CD14-positive monocyte (primary cell): Measurements from ENCODE around the gene IL36G. TPM values are rescaled to one million over a fixed set of nuclear protein-coding genes. Genes with fewer than 3 reads are reported as not detected.

ENCODE experiments used
- DNase-seq, 3 donors: peaks; one replicate each; pipeline ENCODE4 v3.0.0-alpha.2; 2011 to 2022
- H2AFZ ChIP-seq: 2 replicates; pipeline ENCODE4 v1.6.0; 2012; ENCODE audit warnings: mild to moderate bottlenecking, low read depth, low read length, inconsistent platforms; ENCODE audit not compliant: insufficient read depth, poor library complexity, severe bottlenecking
- H3K27ac ChIP-seq, 2 donors: 1 replicate in 1 of 2; 2 replicates in 1 of 2; pipeline ENCODE4 v1.5.1; 2012 to 2013; ENCODE audit warnings: low read length in 2 of 2, control low read depth in 1 of 2, inconsistent platforms in 1 of 2, low read depth in 1 of 2, mild to moderate bottlenecking in 1 of 2
- H3K27me3 ChIP-seq, 2 donors: one replicate each; pipeline versions ENCODE4 v1.6.0 to v1.6.1; 2011 to 2013; ENCODE audit warnings: low read length in 2 of 2; ENCODE audit not compliant: control insufficient read depth in 2 of 2, insufficient read depth in 2 of 2
- H3K36me3 ChIP-seq, 2 donors: replicated peaks in 1 of 2; 1 replicate in 1 of 2; 2 replicates in 1 of 2; pipeline versions ENCODE4 v1.5.1 to v1.6.1; 2012 to 2013; ENCODE audit warnings: low read length in 2 of 2, control low read depth in 1 of 2, inconsistent platforms in 1 of 2, mild to moderate bottlenecking in 1 of 2; ENCODE audit not compliant: insufficient read depth in 2 of 2, control insufficient read depth in 1 of 2
- H3K4me1 ChIP-seq, 2 donors: 1 replicate in 1 of 2; 2 replicates in 1 of 2; pipeline versions ENCODE4 v1.5.1 to v1.6.1; 2012 to 2013; ENCODE audit warnings: low read length in 2 of 2, control low read depth in 1 of 2, inconsistent platforms in 1 of 2, mild to moderate bottlenecking in 1 of 2, moderate library complexity in 1 of 2; ENCODE audit not compliant: insufficient read depth in 2 of 2, control insufficient read depth in 1 of 2
- H3K4me2 ChIP-seq: replicated peaks from 2 replicates; pipeline ENCODE3; 2012; ENCODE audit warnings: low read length, moderate library complexity, mild to moderate bottlenecking; ENCODE audit not compliant: poor library complexity, severe bottlenecking; ENCODE audit errors: extremely low read depth
- H3K4me3 ChIP-seq, 3 experiments: fragments of 200-600 bp in 1 of 3; sonication (generic) in 1 of 3; replicated peaks in 1 of 3; 1 replicate in 2 of 3; 2 replicates in 1 of 3; pipeline ENCODE4 v1.5.1; 2011 to 2013; ENCODE audit warnings: low read length in 3 of 3, mild to moderate bottlenecking in 3 of 3, control low read depth in 2 of 3, low read depth in 2 of 3, inconsistent platforms in 1 of 3, moderate library complexity in 1 of 3
- H3K79me2 ChIP-seq: 2 replicates; pipeline ENCODE4 v1.6.0; 2012; ENCODE audit warnings: mild to moderate bottlenecking, control low read depth, inconsistent platforms, low read length, moderate library complexity; ENCODE audit not compliant: insufficient read depth
- H3K9ac ChIP-seq: 2 replicates; pipeline ENCODE4 v1.6.0; 2017; ENCODE audit warnings: low read length, mild to moderate bottlenecking; ENCODE audit not compliant: insufficient read depth, poor library complexity, severe bottlenecking
- H3K9me3 ChIP-seq, 2 donors: replicated peaks in 1 of 2; 1 replicate in 1 of 2; 2 replicates in 1 of 2; pipeline versions ENCODE4 v1.5.1 to v1.6.1; 2012 to 2013; ENCODE audit warnings: low read length in 2 of 2, control low read depth in 1 of 2; ENCODE audit not compliant: control insufficient read depth in 1 of 2, insufficient read depth in 1 of 2
- H4K20me1 ChIP-seq: 2 replicates; pipeline ENCODE4 v1.6.0; 2012; ENCODE audit warnings: mild to moderate bottlenecking, low read length, control low read depth, moderate library complexity; ENCODE audit not compliant: insufficient read depth
- H3K27ac Mint-ChIP-seq, 7 donors: one replicate each; pipeline ENCODE4 v1.8.0; 2020; ENCODE audit warnings: mild to moderate bottlenecking in 7 of 7, mixed read lengths in 7 of 7, moderate library complexity in 6 of 7, inconsistent platforms in 2 of 7
- H3K27me3 Mint-ChIP-seq, 3 donors: one replicate each; pipeline ENCODE4 v1.8.0; 2021 to 2022; ENCODE audit warnings: low read depth in 3 of 3, mild to moderate bottlenecking in 3 of 3, mixed read lengths in 3 of 3, moderate library complexity in 3 of 3, inconsistent platforms in 1 of 3
- H3K36me3 Mint-ChIP-seq, 2 donors: one replicate each; pipeline ENCODE4 v1.8.0; 2020; ENCODE audit warnings: mixed read lengths in 2 of 2, inconsistent platforms in 1 of 2, mild to moderate bottlenecking in 1 of 2
- H3K4me1 Mint-ChIP-seq: one replicate; pipeline ENCODE4 v1.8.0; 2020; ENCODE audit warnings: mild to moderate bottlenecking, mixed read lengths
- H3K4me3 Mint-ChIP-seq, 2 donors: one replicate each; pipeline ENCODE4 v1.8.0; 2020; ENCODE audit warnings: mild to moderate bottlenecking in 2 of 2, mixed read lengths in 2 of 2, moderate library complexity in 1 of 2
- H3K9me3 Mint-ChIP-seq, 7 donors: one replicate each; pipeline ENCODE4 v1.8.0; 2020 to 2022; ENCODE audit warnings: mixed read lengths in 7 of 7, mild to moderate bottlenecking in 6 of 7, moderate library complexity in 6 of 7, inconsistent platforms in 2 of 7
- CTCF ChIP-seq: fragments of 200-600 bp; IDR thresholded peaks from one replicate; pipeline ENCODE4 v1.8.0; 2022; ENCODE audit warnings: antibody characterized with exemption, mild to moderate bottlenecking
- WGBS: methylation state at CpG from one replicate; pipeline ENCODE4 v1.1.5; 2013; ENCODE audit warnings: missing lambda C conversion rate; ENCODE audit not compliant: insufficient coverage; 5-methylcytosine and 5-hydroxymethylcytosine counted together
- intact Hi-C, 2 donors: fragments of 100-400 bp; cut with micrococcal nuclease; formaldehyde crosslinking; loops; one replicate each; pipeline versions ENCODE4 v1.15.0 to v1.15.1; 2023
- polyA plus RNA-seq, 3 donors: library from polyadenylated mRNA; depleted of rRNA in 1 of 3; unstranded in 2 of 3; stranded (reverse) in 1 of 3; fragments of 300-500 nt in 2 of 3; fragments of >200 nt in 1 of 3; fragmentation: Illumina TruSeq in 2 of 3; gene quantifications; 1 replicate in 2 of 3; 2 replicates in 1 of 3; pipeline ENCODE4 v1.2.3, GENCODE V29; 2012 to 2021

Gene IL36G
- polyA plus RNA-seq, 3 donors, result not detected

DNA sequence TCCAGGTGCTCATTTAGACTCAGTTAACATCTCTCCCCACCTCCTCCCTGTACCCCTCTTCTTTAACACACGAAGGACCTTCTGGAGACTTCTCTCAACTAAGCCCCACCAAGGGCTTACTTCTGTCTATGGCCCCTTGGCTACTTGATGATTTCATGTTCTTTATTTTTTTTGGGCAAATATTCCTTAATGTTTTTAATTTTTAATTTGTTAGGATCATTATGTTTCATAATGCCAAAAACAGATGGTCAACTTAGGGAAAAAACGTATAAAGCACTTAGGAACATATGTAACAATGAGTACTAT is 40.9 kb upstream of the IL36G start:
- Histone ChIP-seq H3K27me3 (no peaks in the 10 kb centered on the region), H3K4me1 (peaks cover 6 to 19% of the 10 kb centered on the region in 2 donors), H3K9ac (peak overlapping the region; percentile 21), H3K4me3 (no peak overlapping the region), H4K20me1 (no peaks in the 10 kb centered on the region), H3K4me2 (no peak overlapping the region), H2AFZ (no peak overlapping the region), H3K36me3 (no peaks in the 10 kb centered on the region), H3K79me2 (no peaks in the 10 kb centered on the region), H3K27ac (peak overlapping the region in 1 of 2 donors; percentile 74), H3K9me3 (no peaks in the 10 kb centered on the region)
- H3K4me1 Mint-ChIP-seq, result peaks cover 16% of the 10 kb centered on the region
- WGBS, result no CpG with 5 or more reads among the region's 2 CpGs
- no peak for TF ChIP-seq CTCF
- no peaks in the 10 kb centered on the region for H3K27me3 Mint-ChIP-seq
- H3K27ac Mint-ChIP-seq, result peak overlapping the region in 5 of 7 donors; percentile 74 to 95 (median 94)
- intact Hi-C loops, result loop anchor here in 1 of 2 donors (5.0 kb wide), 1 partner anchor 50 kb away; no protein-coding TSS in a partner anchor
- peak overlapping the region in 1 of 2 donors; percentile 75 for H3K4me3 Mint-ChIP-seq
- no peak for DNase-seq
- peaks cover 0 to 2% (median 0%) of the 10 kb centered on the region in 7 donors for H3K9me3 Mint-ChIP-seq
- H3K36me3 Mint-ChIP-seq, result no peaks in the 10 kb centered on the region

DNA sequence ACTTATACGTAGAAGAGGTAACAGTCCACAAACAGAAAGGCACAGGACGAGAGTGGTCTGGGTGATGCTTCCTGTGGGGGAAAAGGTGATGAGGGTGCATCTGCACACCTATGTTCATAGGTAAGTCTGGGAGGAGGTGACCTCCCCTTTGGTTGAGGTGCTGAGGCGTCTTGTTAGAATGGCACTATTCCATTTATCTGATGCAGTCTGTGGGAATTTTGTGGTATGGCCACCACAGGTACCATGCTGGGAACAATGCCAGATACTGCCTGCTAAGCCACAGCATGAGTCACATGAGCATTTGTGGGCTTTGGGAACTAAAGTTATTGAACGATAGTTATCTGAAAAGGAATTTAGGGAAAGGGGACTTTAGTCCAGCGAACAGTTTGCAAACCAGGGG is 38.9 kb upstream of the IL36G start:
- H3K9me3 Mint-ChIP-seq, result peaks cover 0 to 2% (median 0%) of the 10 kb centered on the region in 7 donors
- Histone ChIP-seq H3K27me3 (no peaks in the 10 kb centered on the region), H3K9ac (no peak overlapping the region), H3K27ac (no peak overlapping the region), H3K4me3 (no peak overlapping the region), H2AFZ (no peak overlapping the region), H4K20me1 (no peaks in the 10 kb centered on the region), H3K9me3 (no peaks in the 10 kb centered on the region), H3K79me2 (no peaks in the 10 kb centered on the region), H3K36me3 (no peaks in the 10 kb centered on the region), H3K4me2 (no peak overlapping the region), H3K4me1 (peaks cover 6 to 19% of the 10 kb centered on the region in 2 donors)
- DNase-seq, result no peak
- H3K27ac Mint-ChIP-seq, result peak overlapping the region in 2 of 7 donors; percentile 46 to 56
- no peak for TF ChIP-seq CTCF
- H3K27me3 Mint-ChIP-seq, result peaks cover 0 to 3% (median 0%) of the 10 kb centered on the region in 3 donors
- H3K36me3 Mint-ChIP-seq, result no peaks in the 10 kb centered on the region
- intact Hi-C loops, result loop anchor here in 1 of 2 donors (5.0 kb wide), 1 partner anchor 52 kb away; no protein-coding TSS in a partner anchor
- WGBS, result 39% methylated on average over 3 of the region's 5 CpGs
- H3K4me3 Mint-ChIP-seq, result no peak overlapping the region
- peaks cover 16% of the 10 kb centered on the region for H3K4me1 Mint-ChIP-seq
